Activated B cell treated with CpG ODN at 0.5 μM for 24 hours (primary cell): ENCODE data around the gene NUBPL. TPM values are rescaled to one million over a fixed set of nuclear protein-coding genes. Genes with fewer than 3 reads are reported as not detected.
"Not testable (repeated sequence)": the region's sequence is repeated elsewhere in the genome, so short reads cannot be mapped to it uniquely, and the experiment has no call there.

Experiments used
- ATAC-seq: fragments of 200-7000 bp; cut with Tn5 transposase; one replicate; pipeline ENCODE4 v1.10.0; 2021; ENCODE audit warnings: low read depth, mild to moderate bottlenecking, moderate library complexity
- CTCF ChIA-PET: fragments of 350-600 bp; sonication (Branson Sonifier 250); formaldehyde crosslinking; loops from one replicate; lab custom pipeline; 2021; ENCODE audit warnings: antibody characterized with exemption; lab: Charles Lee
- POLR2A ChIA-PET: fragments of 350-600 bp; sonication (Branson Sonifier 250); formaldehyde crosslinking; loops from one replicate; lab custom pipeline; 2021; ENCODE audit warnings: antibody characterized with exemption; lab: Charles Lee
- DNase-seq: peaks from one replicate; pipeline ENCODE4 v3.0.0; 2022
- H3K27ac Mint-ChIP-seq: one replicate; pipeline ENCODE4 v1.8.0; 2020; ENCODE audit warnings: mixed read lengths
- H3K27me3 Mint-ChIP-seq: one replicate; pipeline ENCODE4 v1.8.0; 2021; ENCODE audit warnings: mixed read lengths
- H3K36me3 Mint-ChIP-seq: one replicate; pipeline ENCODE4 v1.8.0; 2021; ENCODE audit warnings: low read depth, mixed read lengths
- H3K4me1 Mint-ChIP-seq: one replicate; pipeline ENCODE4 v1.8.0; 2021; ENCODE audit warnings: mixed read lengths
- H3K4me3 Mint-ChIP-seq: one replicate; pipeline ENCODE4 v1.8.0; 2020; ENCODE audit warnings: mild to moderate bottlenecking, mixed read lengths
- H3K9me3 Mint-ChIP-seq: one replicate; pipeline ENCODE4 v1.8.0; 2020; ENCODE audit warnings: mixed read lengths
- intact Hi-C: fragments of 100-400 bp; cut with micrococcal nuclease; formaldehyde crosslinking; loops from one replicate; pipeline ENCODE4 v1.15.1; 2024
- total RNA-seq: library from RNA; stranded (reverse); gene quantifications from 2 replicates; pipeline ENCODE4 v1.2.3, GENCODE V29; 2022
- TF ChIP-seq, protein P1 (sequence below): fragments of 200-600 bp; IDR thresholded peaks from one replicate; pipeline ENCODE4 v1.8.0; 2022; ENCODE audit warnings: antibody characterized with exemption, mild to moderate bottlenecking

Gene NUBPL
- total RNA-seq, 1 donor from 2014 or later, result 11.7 TPM

GRCh38 chr14:31842899-31843298, 281.7 kb downstream of the NUBPL start:
- Mint-ChIP-seq H3K36me3 (peaks cover 20% of the 10 kb centered on the region), H3K27me3 (no peaks in the 10 kb centered on the region), H3K27ac (no peak overlapping the region), H3K4me1 (no peaks in the 10 kb centered on the region), H3K9me3 (no peaks in the 10 kb centered on the region), H3K4me3 (no peak overlapping the region)
- ATAC-seq (no peak), DNase-seq (no peak)
- ChIA-PET CTCF (no interaction called here), POLR2A (no interaction called here)
- TF ChIP-seq, protein P1, sequence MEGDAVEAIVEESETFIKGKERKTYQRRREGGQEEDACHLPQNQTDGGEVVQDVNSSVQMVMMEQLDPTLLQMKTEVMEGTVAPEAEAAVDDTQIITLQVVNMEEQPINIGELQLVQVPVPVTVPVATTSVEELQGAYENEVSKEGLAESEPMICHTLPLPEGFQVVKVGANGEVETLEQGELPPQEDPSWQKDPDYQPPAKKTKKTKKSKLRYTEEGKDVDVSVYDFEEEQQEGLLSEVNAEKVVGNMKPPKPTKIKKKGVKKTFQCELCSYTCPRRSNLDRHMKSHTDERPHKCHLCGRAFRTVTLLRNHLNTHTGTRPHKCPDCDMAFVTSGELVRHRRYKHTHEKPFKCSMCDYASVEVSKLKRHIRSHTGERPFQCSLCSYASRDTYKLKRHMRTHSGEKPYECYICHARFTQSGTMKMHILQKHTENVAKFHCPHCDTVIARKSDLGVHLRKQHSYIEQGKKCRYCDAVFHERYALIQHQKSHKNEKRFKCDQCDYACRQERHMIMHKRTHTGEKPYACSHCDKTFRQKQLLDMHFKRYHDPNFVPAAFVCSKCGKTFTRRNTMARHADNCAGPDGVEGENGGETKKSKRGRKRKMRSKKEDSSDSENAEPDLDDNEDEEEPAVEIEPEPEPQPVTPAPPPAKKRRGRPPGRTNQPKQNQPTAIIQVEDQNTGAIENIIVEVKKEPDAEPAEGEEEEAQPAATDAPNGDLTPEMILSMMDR, result no peak
- intact Hi-C loops, result no loop called here

DNA sequence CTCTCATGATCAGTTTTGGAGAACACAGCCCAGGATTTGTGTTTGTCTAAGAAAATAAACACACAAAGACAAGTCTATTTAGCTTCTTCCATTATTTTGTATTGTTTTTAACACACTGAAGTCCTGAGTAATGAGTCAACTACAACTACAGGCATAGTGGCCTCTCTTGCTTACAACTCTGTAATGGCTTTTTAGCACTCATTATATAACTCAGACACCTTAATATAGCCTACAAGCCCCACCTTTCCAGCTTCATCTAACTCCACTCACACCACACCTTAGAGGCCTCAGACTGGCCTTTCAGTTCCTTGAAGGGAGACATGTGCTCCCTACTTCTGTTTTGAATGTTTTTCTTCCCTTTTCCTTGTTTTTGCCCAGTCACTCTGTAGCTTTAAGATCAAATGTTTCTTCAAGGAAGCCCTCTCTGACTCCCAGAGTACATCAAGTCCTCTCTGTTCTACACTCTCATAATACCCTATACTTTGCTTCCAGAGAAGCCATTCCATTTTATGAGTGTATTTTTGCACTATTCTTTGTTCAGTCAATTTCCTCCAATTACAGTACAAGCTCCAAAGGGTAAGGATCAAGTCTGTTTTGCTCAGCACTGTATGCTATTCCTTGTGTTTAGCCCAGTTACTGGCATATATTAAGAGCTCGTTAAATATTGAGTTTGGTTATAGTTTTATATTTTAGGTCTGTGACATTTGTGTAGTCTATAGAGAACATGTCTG, 282.3 kb downstream of the NUBPL start:
- no peak for DNase-seq
- H3K9me3 Mint-ChIP-seq, result no peaks in the 10 kb centered on the region
- ATAC-seq, result no peak
- no peaks in the 10 kb centered on the region for H3K4me1 Mint-ChIP-seq
- TF ChIP-seq, protein P1, result no peak
- H3K36me3 Mint-ChIP-seq, result peaks cover 20% of the 10 kb centered on the region
- no peak overlapping the region for H3K27ac Mint-ChIP-seq
- CTCF ChIA-PET, result no interaction called here
- no peak overlapping the region for H3K4me3 Mint-ChIP-seq
- POLR2A ChIA-PET, result no interaction called here
- no peaks in the 10 kb centered on the region for H3K27me3 Mint-ChIP-seq
- intact Hi-C loops, result no loop called here

GRCh38 chr14:31854508-31855075, 293.4 kb downstream of the NUBPL start:
- intact Hi-C loops, result no loop called here
- Mint-ChIP-seq H3K4me3 (no peak overlapping the region), H3K27me3 (no peaks in the 10 kb centered on the region), H3K27ac (no peak overlapping the region), H3K4me1 (no peaks in the 10 kb centered on the region), H3K9me3 (no peaks in the 10 kb centered on the region), H3K36me3 (peaks cover 43% of the 10 kb centered on the region)
- ChIA-PET POLR2A (no interaction called here), CTCF (no interaction called here)
- TF ChIP-seq, protein P1, result no peak
- no peak for DNase-seq
- ATAC-seq, result no peak

- peaks cover 43% of the 10 kb centered on the region for H3K36me3 Mint-ChIP-seq
- CTCF ChIA-PET, result no interaction called here
- POLR2A ChIA-PET, result no interaction called here
- no peaks in the 10 kb centered on the region for H3K4me1 Mint-ChIP-seq
- H3K27ac Mint-ChIP-seq, result no peak overlapping the region
- no peak for DNase-seq
- H3K4me3 Mint-ChIP-seq, result no peak overlapping the region
- no peak for ATAC-seq
- H3K27me3 Mint-ChIP-seq, result no peaks in the 10 kb centered on the region
- H3K9me3 Mint-ChIP-seq, result no peaks in the 10 kb centered on the region
- TF ChIP-seq, protein P1, result no peak
- intact Hi-C loops, result no loop called here
Measured at GRCh38 chr14:31855262-31855661, 294.1 kb downstream of the NUBPL start.

GRCh38 chr14:31856003-31856402, 294.8 kb downstream of the NUBPL start:
- intact Hi-C loops, H3K9me3 Mint-ChIP-seq, H3K27ac Mint-ChIP-seq, H3K4me1 Mint-ChIP-seq, CTCF ChIA-PET, ATAC-seq, H3K4me3 Mint-ChIP-seq, POLR2A ChIA-PET, H3K27me3 Mint-ChIP-seq, DNase-seq: not testable (repeated sequence)
- H3K36me3 Mint-ChIP-seq, result peaks cover 45% of the 10 kb centered on the region
